AG04449 (cell line): Measurements from ENCODE around the gene CGB8.
A peak's percentile ranks its signal among the peaks of the same experiment; 100 is the strongest.
"Not testable (repeated sequence)": the region's sequence is repeated elsewhere in the genome, so short reads cannot be mapped to it uniquely, and the experiment has no call there.

Experiments
- CTCF ChIA-PET: fragments of 350-600 bp; formaldehyde crosslinking; extraction: SDS; loops from one replicate; lab custom pipeline; 2021; ENCODE audit warnings: antibody characterized with exemption; lab: Yijun Ruan, JAX
- POLR2A ChIA-PET: fragments of 400-600, 350-600 bp; formaldehyde crosslinking; extraction: SDS; loops from one replicate; lab custom pipeline; 2020; ENCODE audit warnings: antibody characterized with exemption, inconsistent platforms; lab: Yijun Ruan, JAX
- DNase-seq: peaks from one replicate; pipeline ENCODE4 v3.0.0-alpha.2; 2010; ENCODE audit warnings: low read depth, low spot score
- H3K4me3 ChIP-seq: 2 replicates; pipeline ENCODE4 v1.5.1; 2011; ENCODE audit warnings: low read depth, mild to moderate bottlenecking, control low read depth, low read length
- CTCF ChIP-seq: IDR thresholded peaks from one replicate; pipeline ENCODE4 v1.5.1; 2011; ENCODE audit warnings: mild to moderate bottlenecking, moderate library complexity, low read length, control low read depth, inconsistent platforms; ENCODE audit not compliant: insufficient read depth; ENCODE audit errors: missing control alignments

The CGB8 gene

GRCh38 chr19:49074869-49075268, 26.0 kb upstream of the CGB8 start:
- ChIA-PET CTCF (interaction anchor here (0.9 to 3.2 kb wide), 17 partner anchors 9 to 150 kb away, joined by 3 to 30 read pairs (median 9); partner anchors contain the start of genes GYS1, LIN7B and RUVBL2), POLR2A (interaction anchor here (0.5 kb wide), 1 partner anchor 610 kb away, joined by 3 read pairs; no protein-coding TSS in a partner anchor)

GRCh38 chr19:49073514-49074378, 24.8 kb upstream of the CGB8 start:
- TF ChIP-seq CTCF, result peak; percentile 34
- ChIA-PET CTCF (interaction anchor here (0.7 to 3.2 kb wide), 22 partner anchors 8 to 291 kb away, joined by 3 to 30 read pairs (median 7); partner anchors contain the start of genes GYS1, LIN7B and RUVBL2), POLR2A (no interaction called here)
- H3K4me3 ChIP-seq, result no peak overlapping the region
- no peak for DNase-seq

More at GRCh38 chr19:49074869-49075268, 26.0 kb upstream of the CGB8 start:
- not testable (repeated sequence) for DNase-seq, H3K4me3 ChIP-seq
- peak; percentile 57 for TF ChIP-seq CTCF

GRCh38 chr19:49071860-49072547, 23.1 kb upstream of the CGB8 start:
- no peak for TF ChIP-seq CTCF
- peak overlapping the region; percentile 12; the same call in 1 of the 2 replicates for H3K4me3 ChIP-seq
- ChIA-PET CTCF (interaction anchor here (1.1 to 3.0 kb wide), 4 partner anchors 72 to 136 kb away, joined by 5 to 30 read pairs (median 10); partner anchors contain the start of genes GYS1 and RUVBL2), POLR2A (interaction anchor here (1.4 kb wide), 1 partner anchor 79 kb away, joined by 5 read pairs; the partner anchor contains the start of genes GYS1 and RUVBL2)
- DNase-seq, result no peak

GRCh38 chr19:49070416-49070815, 21.5 kb upstream of the CGB8 start:
- POLR2A ChIA-PET, result interaction anchor here (0.7 kb wide), 1 partner anchor 78 kb away, joined by 3 read pairs; no protein-coding TSS in a partner anchor

GRCh38 chr19:49069026-49069425, 20.1 kb upstream of the CGB8 start:
- DNase-seq, result no peak
- POLR2A ChIA-PET, result interaction anchor here (1.0 kb wide), 1 partner anchor 69 kb away, joined by 3 read pairs; no protein-coding TSS in a partner anchor
- no peak overlapping the region for H3K4me3 ChIP-seq
- CTCF ChIA-PET, result interaction anchor here (0.9 to 3.0 kb wide), 12 partner anchors 8 to 232 kb away, joined by 3 to 15 read pairs (median 4); partner anchors contain the start of gene CGB7
- TF ChIP-seq CTCF, result no peak

More at GRCh38 chr19:49070416-49070815, 21.5 kb upstream of the CGB8 start:
- CTCF ChIA-PET, result interaction anchor here (0.9 to 3.0 kb wide), 8 partner anchors 9 to 156 kb away, joined by 3 to 15 read pairs (median 6); no protein-coding TSS in a partner anchor
- no peak overlapping the region for H3K4me3 ChIP-seq
- no peak for DNase-seq
- no peak for TF ChIP-seq CTCF
